GM21515 (cell line): ENCODE results near the gene AP2A1.

Experiments used
- ATAC-seq: cut with Tn5 transposase; IDR thresholded peaks from one replicate; pipeline ENCODE4 v1.9.1; 2021; ENCODE audit not compliant: unreplicated experiment

The AP2A1 gene

GRCh38 chr19:49766007-49766929, 533 bp upstream of the AP2A1 start:
- ATAC-seq, result peak; percentile 92

GRCh38 chr19:49767381-49767780, 580 bp downstream of the AP2A1 start:
- no peak for ATAC-seq

GRCh38 chr19:49767967-49768581, 1.3 kb downstream of the AP2A1 start:
- ATAC-seq, result no peak

GRCh38 chr19:49770529-49770928, 3.7 kb downstream of the AP2A1 start:
- ATAC-seq, result no peak

- no peak for ATAC-seq
Measured at GRCh38 chr19:49771674-49772139, 4.9 kb downstream of the AP2A1 start.

GRCh38 chr19:49772850-49773432, 6.1 kb downstream of the AP2A1 start:
- ATAC-seq, result no peak

- no peak for ATAC-seq
Measured at GRCh38 chr19:49773663-49774350, 7.0 kb downstream of the AP2A1 start.

- ATAC-seq, result no peak
Measured at GRCh38 chr19:49774969-49775368, 8.2 kb downstream of the AP2A1 start.

- ATAC-seq, result no peak
Measured at GRCh38 chr19:49775742-49776370, 9.1 kb downstream of the AP2A1 start.

- ATAC-seq, result no peak
Measured at GRCh38 chr19:49776371-49776764, 9.6 kb downstream of the AP2A1 start.

GRCh38 chr19:49779731-49780555, 13.1 kb downstream of the AP2A1 start:
- ATAC-seq, result no peak

GRCh38 chr19:49780861-49781260, 14.1 kb downstream of the AP2A1 start:
- ATAC-seq, result no peak

- no peak for ATAC-seq
Measured at GRCh38 chr19:49781394-49781793, 14.6 kb downstream of the AP2A1 start.

GRCh38 chr19:49782515-49782914, 15.7 kb downstream of the AP2A1 start:
- ATAC-seq, result no peak

GRCh38 chr19:49786376-49786820, 19.6 kb downstream of the AP2A1 start:
- ATAC-seq, result no peak

GRCh38 chr19:49787746-49788145, 20.9 kb downstream of the AP2A1 start:
- no peak for ATAC-seq

- ATAC-seq, result no peak
Measured at GRCh38 chr19:49788857-49789256, 22.1 kb downstream of the AP2A1 start.

- no peak for ATAC-seq
Measured at GRCh38 chr19:49790866-49791265, 24.1 kb downstream of the AP2A1 start.

GRCh38 chr19:49791776-49792445, 25.1 kb downstream of the AP2A1 start:
- ATAC-seq, result no peak
